Hematopoietic multipotent progenitor cell (in vitro differentiated cells): ENCODE results near the gene TENM4. TPM values are rescaled to one million over a fixed set of nuclear protein-coding genes. Genes with fewer than 3 reads are reported as not detected.

ENCODE experiments used
- DNase-seq, 3 donors: peaks; one replicate each; pipeline ENCODE4 v3.0.0-alpha.2; 2011 to 2015; ENCODE audit warnings: low read depth in 2 of 3, low spot score in 2 of 3
- total RNA-seq: library from RNA; depleted of rRNA; stranded (reverse); fragments of >200 nt; gene quantifications from one replicate; pipeline ENCODE4 v1.2.3, GENCODE V29; 2012

The TENM4 gene
- total RNA-seq, 1 donor = under 0.01 TPM

- no peak for DNase-seq
Observed at GRCh38 chr11:78784321-78785061, 656.3 kb downstream of the TENM4 start.

GRCh38 chr11:78783846-78784245 lies 657.0 kb downstream of the TENM4 start:
- no peak for DNase-seq

- no peak for DNase-seq
Observed at GRCh38 chr11:78783301-78783700, 657.5 kb downstream of the TENM4 start.

- DNase-seq = no peak
Observed at GRCh38 chr11:78782725-78783124, 658.1 kb downstream of the TENM4 start.

GRCh38 chr11:78780889-78781288 lies 659.9 kb downstream of the TENM4 start:
- no peak for DNase-seq

- no peak for DNase-seq
Observed at GRCh38 chr11:78773492-78773891, 667.3 kb downstream of the TENM4 start.

- no peak for DNase-seq
Observed at GRCh38 chr11:78773077-78773476, 667.8 kb downstream of the TENM4 start.

- DNase-seq = no peak
Observed at GRCh38 chr11:78772186-78772585, 668.6 kb downstream of the TENM4 start.

- DNase-seq = no peak
Observed at GRCh38 chr11:78770931-78771330, 669.9 kb downstream of the TENM4 start.

GRCh38 chr11:78768971-78769370 lies 671.9 kb downstream of the TENM4 start:
- DNase-seq = no peak

- no peak for DNase-seq
Observed at GRCh38 chr11:78768345-78768744, 672.5 kb downstream of the TENM4 start.

GRCh38 chr11:78767027-78767932 lies 673.5 kb downstream of the TENM4 start:
- DNase-seq = no peak

GRCh38 chr11:78764946-78765345 lies 675.9 kb downstream of the TENM4 start:
- no peak for DNase-seq

GRCh38 chr11:78763664-78764063 lies 677.2 kb downstream of the TENM4 start:
- no peak for DNase-seq

GRCh38 chr11:78762105-78762504 lies 678.7 kb downstream of the TENM4 start:
- no peak for DNase-seq

GRCh38 chr11:78759071-78759470 lies 681.8 kb downstream of the TENM4 start:
- DNase-seq = no peak

GRCh38 chr11:78753297-78753696 lies 687.5 kb downstream of the TENM4 start:
- no peak for DNase-seq

- DNase-seq = no peak
Observed at GRCh38 chr11:78752494-78752893, 688.3 kb downstream of the TENM4 start.

GRCh38 chr11:78748918-78749690 lies 691.7 kb downstream of the TENM4 start:
- no peak for DNase-seq

GRCh38 chr11:78744949-78745348 lies 695.9 kb downstream of the TENM4 start:
- DNase-seq = no peak

GRCh38 chr11:78744202-78744601 lies 696.6 kb downstream of the TENM4 start:
- no peak for DNase-seq
